Hematopoietic multipotent progenitor cell treated with erythropoietin and hydrocortisone succinate and interleukin-3 and kit ligand, for 15 days (in vitro differentiated cells): ENCODE data around the gene ZNF444.
"Not testable (repeated sequence)": the region's sequence is repeated elsewhere in the genome, so short reads cannot be mapped to it uniquely, and the experiment has no call there.

Experiments used
- DNase-seq: peaks from one replicate; pipeline ENCODE4 v3.0.0-alpha.2; 2015; ENCODE audit warnings: low spot score

ZNF444 gene

GRCh38 chr19:56177564-56178243, 36.6 kb downstream of the ZNF444 start:
- DNase-seq: no peak

GRCh38 chr19:56189785-56190184, 48.7 kb downstream of the ZNF444 start:
- no peak for DNase-seq

GRCh38 chr19:56191115-56191514, 50.0 kb downstream of the ZNF444 start:
- no peak for DNase-seq

- DNase-seq: no peak
These were observed 50.6 kb downstream of the ZNF444 start for GRCh38 chr19:56191711-56192110.

GRCh38 chr19:56193981-56194640, 53.0 kb downstream of the ZNF444 start:
- DNase-seq: no peak

GRCh38 chr19:56197646-56198045, 56.6 kb downstream of the ZNF444 start, which contains the start of gene ZSCAN5B:
ZSCAN5B (minus strand) TSS chr19:56197783; CDS start chr19:56193052, 4,731 bp downstream.
- DNase-seq: not testable (repeated sequence)

- DNase-seq: no peak
These were observed 58.6 kb downstream of the ZNF444 start for GRCh38 chr19:56199687-56200086.

- no peak for DNase-seq
These were observed 60.9 kb downstream of the ZNF444 start, which contains the start of gene ZSCAN5C for GRCh38 chr19:56201973-56202372. ZSCAN5C (plus strand) TSS chr19:56202273; CDS start chr19:56205914, 3,641 bp downstream.

GRCh38 chr19:56207581-56207980, 66.5 kb downstream of the ZNF444 start:
- not testable (repeated sequence) for DNase-seq

- DNase-seq: no peak
These were observed 68.0 kb downstream of the ZNF444 start for GRCh38 chr19:56209091-56209490.

GRCh38 chr19:56210036-56210435, 68.9 kb downstream of the ZNF444 start:
- DNase-seq: not testable (repeated sequence)
